ENCODE data around the gene BUD31. TPM values are rescaled to one million over a fixed set of nuclear protein-coding genes. Genes with fewer than 3 reads are reported as not detected.
A peak's percentile ranks its signal among the peaks of the same experiment; 100 is the strongest.

BUD31 gene
- polyA plus RNA-seq, 6 donors from 2014 or later, result 129 to 201 (median 182) TPM

- Mint-ChIP-seq H3K4me1 (peaks cover 10 to 19% (median 11%) of the 10 kb centered on the region in 3 donors), H3K4me3 (peak overlapping the region in 1 of 8 donors; percentile 15), H3K27me3 (no peaks in the 10 kb centered on the region), H3K9me3 (no peaks in the 10 kb centered on the region), H3K36me3 (peaks cover 5 to 8% of the 10 kb centered on the region in 2 donors), H3K27ac (peak overlapping the region in 1 of 6 donors; percentile 87)
- no peak for ATAC-seq (ENCODE audit: low read depth in 2 of 2)
- no peak for DNase-seq
Measured at GRCh38 chr7:99457050-99457649, 48.4 kb downstream of the BUD31 start.

- peaks cover 5 to 8% of the 10 kb centered on the region in 2 donors for H3K36me3 Mint-ChIP-seq
Measured at GRCh38 chr7:99457650-99458493, 49.1 kb downstream of the BUD31 start.

GRCh38 chr7:99459087-99459486, 50.3 kb downstream of the BUD31 start:
- ATAC-seq (ENCODE audit: low read depth in 2 of 2), result peak in 1 of 2 donors; percentile 35
- Mint-ChIP-seq H3K4me1 (peaks cover 16 to 32% (median 23%) of the 10 kb centered on the region in 3 donors), H3K27me3 (no peaks in the 10 kb centered on the region), H3K27ac (peak overlapping the region in 1 of 6 donors; percentile 47), H3K9me3 (no peaks in the 10 kb centered on the region), H3K4me3 (peak overlapping the region in 1 of 8 donors; percentile 23), H3K36me3 (peaks cover under 1 to 4% of the 10 kb centered on the region in 2 donors)
- no peak for DNase-seq

More at GRCh38 chr7:99457650-99458493, 49.1 kb downstream of the BUD31 start:
- H3K27ac Mint-ChIP-seq, result no peak overlapping the region
- no peak overlapping the region for H3K4me3 Mint-ChIP-seq
- ATAC-seq (ENCODE audit: low read depth in 2 of 2) (no peak), DNase-seq (no peak)
- no peaks in the 10 kb centered on the region for H3K9me3 Mint-ChIP-seq
- H3K27me3 Mint-ChIP-seq, result no peaks in the 10 kb centered on the region
- H3K4me1 Mint-ChIP-seq, result peaks cover 11 to 26% (median 16%) of the 10 kb centered on the region in 3 donors

- peak overlapping the region in 1 of 8 donors; percentile 63 for H3K4me3 Mint-ChIP-seq
- peaks cover 0 to 4% of the 10 kb centered on the region in 2 donors for H3K36me3 Mint-ChIP-seq
Measured at GRCh38 chr7:99460651-99461050, 51.9 kb downstream of the BUD31 start.

GRCh38 chr7:99461221-99461620, 52.5 kb downstream of the BUD31 start:
- peaks cover 4 to 6% of the 10 kb centered on the region in 2 donors for H3K36me3 Mint-ChIP-seq
- peak overlapping the region in 1 of 6 donors; percentile 16 for H3K27ac Mint-ChIP-seq

More at GRCh38 chr7:99460651-99461050, 51.9 kb downstream of the BUD31 start:
- ATAC-seq (ENCODE audit: low read depth in 2 of 2), result no peak
- Mint-ChIP-seq H3K27me3 (no peaks in the 10 kb centered on the region), H3K27ac (peak overlapping the region in 3 of 6 donors; percentile 32 to 93 (median 64)), H3K9me3 (no peaks in the 10 kb centered on the region), H3K4me1 (peaks cover 21 to 46% (median 37%) of the 10 kb centered on the region in 3 donors)
- no peak for DNase-seq

GRCh38 chr7:99465421-99465768, 56.6 kb downstream of the BUD31 start:
- Mint-ChIP-seq H3K27me3 (no peaks in the 10 kb centered on the region), H3K36me3 (peaks cover 4 to 6% of the 10 kb centered on the region in 2 donors), H3K27ac (peak overlapping the region in 5 of 6 donors; percentile 95 to 98 (median 96)), H3K9me3 (no peaks in the 10 kb centered on the region), H3K4me1 (peaks cover 24 to 44% (median 41%) of the 10 kb centered on the region in 3 donors), H3K4me3 (peak overlapping the region; percentile 93 to 98 (median 97))
- ATAC-seq (ENCODE audit: low read depth in 2 of 2) (no peak), DNase-seq (no peak)

More at GRCh38 chr7:99461221-99461620, 52.5 kb downstream of the BUD31 start:
- ATAC-seq (ENCODE audit: low read depth in 2 of 2) (no peak), DNase-seq (no peak)
- Mint-ChIP-seq H3K4me3 (no peak overlapping the region), H3K4me1 (peaks cover 26 to 52% (median 41%) of the 10 kb centered on the region in 3 donors), H3K9me3 (no peaks in the 10 kb centered on the region), H3K27me3 (no peaks in the 10 kb centered on the region)

- Mint-ChIP-seq H3K4me3 (peak overlapping the region in 4 of 8 donors; percentile 52 to 93 (median 63)), H3K9me3 (no peaks in the 10 kb centered on the region)
- ATAC-seq (ENCODE audit: low read depth in 2 of 2), result no peak
Measured at GRCh38 chr7:99468336-99468918, 59.7 kb downstream of the BUD31 start.

More at GRCh38 chr7:99468336-99468918, 59.7 kb downstream of the BUD31 start:
- Mint-ChIP-seq H3K27me3 (peaks cover 0 to 4% (median 0%) of the 10 kb centered on the region in 3 donors), H3K36me3 (peaks cover 4 to 6% of the 10 kb centered on the region in 2 donors), H3K27ac (no peak overlapping the region), H3K4me1 (peaks cover 35 to 47% (median 43%) of the 10 kb centered on the region in 3 donors)
- DNase-seq, result no peak

Other genes starting within 250 kb of the BUD31 start
- gene KPNA7, start 200.9 kb upstream of the BUD31 start, polyA plus RNA-seq (ENCODE audit: low read depth in 6 of 6), result not detected
- gene MYH16, start 136.1 kb upstream of the BUD31 start, polyA plus RNA-seq (ENCODE audit: low read depth in 6 of 6), result not detected
- 100 to 1,000 TPM in 2 of 6 donors, 10 to 100 TPM in 4; 49.5 to 109 (median 91.8) TPM for gene ARPC1A, start 83.1 kb upstream of the BUD31 start, polyA plus RNA-seq (ENCODE audit: low read depth in 6 of 6)
- 100 to 1,000 TPM; 434 to 595 (median 483) TPM for gene ARPC1B, start 34.2 kb upstream of the BUD31 start, polyA plus RNA-seq (ENCODE audit: low read depth in 6 of 6)
- gene PDAP1, start 372 bp upstream of the BUD31 start, polyA plus RNA-seq (ENCODE audit: low read depth in 6 of 6), result 10 to 100 TPM; 23.3 to 28.5 (median 25.7) TPM
- gene PTCD1, start 29.8 kb downstream of the BUD31 start, polyA plus RNA-seq (ENCODE audit: low read depth in 6 of 6), result 1 to 10 TPM; 2.3 to 6.3 (median 3.5) TPM
- 10 to 100 TPM; 21.5 to 51.4 (median 24.5) TPM for gene CPSF4, start 30.0 kb downstream of the BUD31 start, polyA plus RNA-seq (ENCODE audit: low read depth in 6 of 6)
- 100 to 1,000 TPM; 341 to 412 (median 366) TPM for gene ATP5MF, start 57.2 kb downstream of the BUD31 start, polyA plus RNA-seq (ENCODE audit: low read depth in 6 of 6)
- gene ZNF789, start 63.9 kb downstream of the BUD31 start, polyA plus RNA-seq (ENCODE audit: low read depth in 6 of 6), result 1 to 10 TPM; 6.3 to 9.4 (median 7.0) TPM
- gene ZNF394, start 91.3 kb downstream of the BUD31 start, polyA plus RNA-seq (ENCODE audit: low read depth in 6 of 6), result 10 to 100 TPM; 47.3 to 71.6 (median 64.5) TPM
- gene ZKSCAN5, start 95.7 kb downstream of the BUD31 start, polyA plus RNA-seq (ENCODE audit: low read depth in 6 of 6), result 1 to 10 TPM; 2.8 to 8.1 (median 4.2) TPM
- 1 to 10 TPM; 3.5 to 6.4 (median 5.3) TPM for gene FAM200A, start 143.1 kb downstream of the BUD31 start, polyA plus RNA-seq (ENCODE audit: low read depth in 6 of 6)
- 10 to 100 TPM; 55.4 to 90.0 (median 68.5) TPM for gene ZNF655, start 149.7 kb downstream of the BUD31 start, polyA plus RNA-seq (ENCODE audit: low read depth in 6 of 6)
- 1 to 10 TPM in 5 of 6 donors, not detected in 1; 1.1 to 2.7 (median 1.3) TPM for gene TMEM225B, start 189.3 kb downstream of the BUD31 start, polyA plus RNA-seq (ENCODE audit: low read depth in 6 of 6)
- gene ZSCAN25, start 208.0 kb downstream of the BUD31 start, polyA plus RNA-seq (ENCODE audit: low read depth in 6 of 6), result 10 to 100 TPM in 5 of 6 donors, 1 to 10 TPM in 1; 8.8 to 19.0 (median 12.1) TPM

All from naive B cell (primary cell).